Spleen (tissue), 7 donors: ENCODE measurements around the gene CLEC3A.

Experiments used
- POLR2A ChIP-seq, 3 donors: fragments of 450-650 bp; IDR thresholded peaks; one replicate each; pipeline ENCODE4 v1.5.1; 2017; ENCODE audit warnings: antibody characterized with exemption in 3 of 3, mild to moderate bottlenecking in 1 of 3
- POLR2AphosphoS5 ChIP-seq, 3 donors: sonication (generic); formaldehyde crosslinking; IDR thresholded peaks; one replicate each; pipeline ENCODE4 v1.5.1; 2017; ENCODE audit warnings: antibody characterized with exemption in 3 of 3
- TF ChIP-seq, protein P1 (sequence below), 11 experiments: fragments of 200-600 bp in 7 of 11; fragments of 450-650 bp in 4 of 11; sonication (generic) in 4 of 11; IDR thresholded peaks in 8 of 11; conservative IDR thresholded peaks in 3 of 11; 1 replicate in 7 of 11; 2 replicates in 4 of 11; pipeline versions ENCODE4 v1.4.0 to v1.8.0; 2016 to 2021; ENCODE audit warnings: antibody characterized with exemption in 11 of 11, inconsistent platforms in 4 of 11, mild to moderate bottlenecking in 1 of 11
- donor health status: DM: no; HTN: no; CAD: no; lungs with moderate emphysema.
- donor health status: DM: no; HTN: no; CAD: no.
- donor health status: DM: no; HTN: no; CAD: no.

DNA sequence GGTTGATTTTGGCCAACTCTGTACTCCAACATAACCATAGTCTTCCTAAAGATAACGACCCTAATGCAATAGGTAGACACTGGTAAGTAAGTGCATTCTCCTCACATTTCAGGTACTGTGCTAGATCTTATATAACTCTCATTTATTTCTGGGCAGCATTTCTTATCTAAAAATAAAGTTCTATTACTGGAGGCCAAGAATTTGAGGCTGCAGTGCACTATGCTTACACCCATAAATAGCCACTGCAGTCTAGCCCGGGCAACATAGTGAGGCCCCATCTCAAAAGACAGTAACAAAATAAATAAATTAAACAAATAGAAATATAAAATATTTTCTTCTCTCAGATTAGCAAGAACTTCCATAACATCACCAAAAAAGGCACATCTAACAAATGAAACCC, 12.7 kb downstream of the CLEC3A start:
- TF ChIP-seq, protein P1, sequence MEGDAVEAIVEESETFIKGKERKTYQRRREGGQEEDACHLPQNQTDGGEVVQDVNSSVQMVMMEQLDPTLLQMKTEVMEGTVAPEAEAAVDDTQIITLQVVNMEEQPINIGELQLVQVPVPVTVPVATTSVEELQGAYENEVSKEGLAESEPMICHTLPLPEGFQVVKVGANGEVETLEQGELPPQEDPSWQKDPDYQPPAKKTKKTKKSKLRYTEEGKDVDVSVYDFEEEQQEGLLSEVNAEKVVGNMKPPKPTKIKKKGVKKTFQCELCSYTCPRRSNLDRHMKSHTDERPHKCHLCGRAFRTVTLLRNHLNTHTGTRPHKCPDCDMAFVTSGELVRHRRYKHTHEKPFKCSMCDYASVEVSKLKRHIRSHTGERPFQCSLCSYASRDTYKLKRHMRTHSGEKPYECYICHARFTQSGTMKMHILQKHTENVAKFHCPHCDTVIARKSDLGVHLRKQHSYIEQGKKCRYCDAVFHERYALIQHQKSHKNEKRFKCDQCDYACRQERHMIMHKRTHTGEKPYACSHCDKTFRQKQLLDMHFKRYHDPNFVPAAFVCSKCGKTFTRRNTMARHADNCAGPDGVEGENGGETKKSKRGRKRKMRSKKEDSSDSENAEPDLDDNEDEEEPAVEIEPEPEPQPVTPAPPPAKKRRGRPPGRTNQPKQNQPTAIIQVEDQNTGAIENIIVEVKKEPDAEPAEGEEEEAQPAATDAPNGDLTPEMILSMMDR (IDR thresholded peaks at IDR 0.05 in 8 of 11, conservative IDR thresholded peaks at IDR 0.05 in 3 of 11) = no peak
- TF ChIP-seq POLR2AphosphoS5 (IDR thresholded peaks at IDR 0.05) (no peak), POLR2A (IDR thresholded peaks at IDR 0.05) (no peak)
